Amniotic stem cell (primary cell): ENCODE data around the gene SEMA3C.

Source experiments
- DNase-seq: peaks from one replicate; lab custom pipeline; 2025; lab: John Stamatoyannopoulos, UW

SEMA3C gene

DNA sequence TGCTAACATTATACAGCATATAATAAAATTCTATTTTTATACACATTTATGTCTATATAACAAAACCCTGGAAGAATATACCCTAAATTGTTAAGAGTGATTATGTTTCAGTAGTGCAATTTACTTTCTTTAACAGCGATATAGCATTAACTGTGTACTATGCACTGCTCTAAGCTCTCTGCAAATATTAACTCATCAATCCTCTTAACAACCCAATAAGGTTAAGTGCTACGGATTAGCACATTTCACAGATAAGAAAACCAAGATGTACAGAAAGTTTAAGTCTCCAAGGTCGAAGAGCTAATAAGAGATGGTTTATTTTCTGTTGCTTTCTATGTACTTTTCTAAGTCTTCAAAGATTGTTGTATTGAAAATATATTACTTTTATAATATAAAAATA is 95.8 kb downstream of the SEMA3C start:
- DNase-seq = no peak

DNA sequence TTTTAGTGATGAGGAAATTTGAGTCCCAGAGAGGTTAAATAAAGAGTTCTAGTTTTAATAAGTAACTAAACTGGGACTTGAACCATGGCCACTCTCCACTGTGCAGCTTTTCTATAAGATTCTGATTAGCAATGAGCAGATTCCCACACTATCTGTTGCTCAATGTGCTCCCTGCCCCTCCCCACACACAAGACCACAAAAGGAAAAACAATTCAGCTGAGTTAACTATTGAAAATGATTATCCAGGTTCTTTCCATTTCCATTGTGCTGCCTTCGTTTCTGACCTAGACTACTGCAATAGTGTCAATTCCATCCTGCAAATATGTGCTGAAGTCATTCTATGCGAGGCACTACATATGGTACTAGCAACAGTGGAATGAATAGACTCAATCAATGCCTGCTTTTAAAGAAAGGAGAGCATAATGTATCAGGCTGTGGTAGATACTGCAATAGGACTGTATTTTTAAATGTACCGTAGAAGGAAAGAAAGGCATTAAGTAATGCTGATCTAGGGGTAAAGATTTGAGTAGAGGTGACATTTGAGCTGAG is 97.0 kb downstream of the SEMA3C start:
- DNase-seq = no peak

DNA sequence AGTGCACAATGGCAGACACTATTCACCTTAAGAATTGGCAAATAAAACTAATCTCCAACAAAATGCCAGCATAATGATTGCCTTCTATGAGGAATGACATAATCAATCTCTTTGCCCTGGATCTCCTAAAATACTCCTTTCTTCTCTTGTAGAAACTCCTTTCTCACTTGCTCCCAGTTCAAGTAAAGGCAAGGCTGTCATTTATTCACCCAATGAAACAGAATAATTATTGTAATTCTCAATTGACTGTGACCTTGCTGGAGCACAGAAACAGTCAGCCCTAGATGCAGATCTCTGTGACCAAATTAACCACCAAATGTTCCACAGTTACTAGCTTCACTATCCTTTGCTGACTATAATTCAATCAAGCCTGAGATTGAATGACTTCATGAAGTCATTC is 99.3 kb downstream of the SEMA3C start:
- no peak for DNase-seq

DNA sequence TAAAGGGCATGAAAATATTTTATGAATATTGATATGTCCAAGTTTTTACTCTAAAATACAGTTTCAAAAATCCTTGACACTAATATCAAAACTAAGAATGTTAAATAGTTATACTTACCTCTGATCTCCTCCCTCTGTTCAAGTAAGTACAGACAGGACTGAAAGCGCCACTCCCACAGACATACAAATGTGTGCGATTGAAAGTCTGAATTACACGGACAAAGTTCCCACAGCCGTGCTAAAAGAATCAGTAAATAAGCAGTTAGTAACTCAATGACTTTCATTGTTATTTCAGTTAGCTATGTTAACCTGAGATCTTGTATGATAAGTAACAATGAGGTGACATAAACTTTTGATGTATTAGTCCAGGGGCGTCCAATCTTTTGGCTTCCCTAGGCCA is 100.7 kb downstream of the SEMA3C start:
- DNase-seq = no peak

DNA sequence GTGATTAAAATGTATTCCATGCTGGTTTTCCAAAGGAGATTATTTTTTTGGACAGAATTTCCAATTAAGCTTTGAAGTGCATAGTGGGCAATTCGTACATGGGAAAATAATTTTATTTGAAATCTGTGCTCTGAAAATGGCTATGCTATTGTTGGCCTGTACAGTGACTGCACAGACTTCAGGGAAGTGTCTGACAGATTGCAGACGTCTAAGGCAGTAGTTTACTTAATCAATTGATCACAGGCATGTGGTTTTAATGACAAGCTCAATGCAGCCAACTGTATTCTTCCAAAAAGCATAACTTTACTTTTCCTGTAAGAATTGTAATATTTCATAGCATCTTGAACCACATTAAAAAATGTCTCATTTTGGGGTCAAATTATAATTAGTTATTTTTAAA is 102.0 kb downstream of the SEMA3C start:
- no peak for DNase-seq

DNA sequence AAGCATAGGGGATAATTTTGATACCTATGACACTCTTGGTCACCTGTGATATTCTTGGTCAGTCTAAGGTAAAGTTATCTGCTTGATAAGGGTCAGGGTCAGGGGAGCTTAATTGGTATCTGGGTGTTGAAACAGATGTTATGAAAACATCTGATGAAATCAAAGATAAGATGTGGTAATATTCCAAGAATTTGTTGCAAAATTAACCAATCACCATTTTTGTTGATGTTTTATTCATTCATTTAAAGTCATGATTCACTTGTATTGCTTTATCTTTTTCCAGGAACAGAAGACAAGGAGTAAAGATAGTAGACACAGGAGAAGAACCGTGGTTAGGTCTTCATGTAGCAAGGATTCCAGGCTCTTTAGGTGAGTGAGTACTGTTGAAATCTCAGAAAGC is 103.1 kb downstream of the SEMA3C start:
- DNase-seq = no peak

DNA sequence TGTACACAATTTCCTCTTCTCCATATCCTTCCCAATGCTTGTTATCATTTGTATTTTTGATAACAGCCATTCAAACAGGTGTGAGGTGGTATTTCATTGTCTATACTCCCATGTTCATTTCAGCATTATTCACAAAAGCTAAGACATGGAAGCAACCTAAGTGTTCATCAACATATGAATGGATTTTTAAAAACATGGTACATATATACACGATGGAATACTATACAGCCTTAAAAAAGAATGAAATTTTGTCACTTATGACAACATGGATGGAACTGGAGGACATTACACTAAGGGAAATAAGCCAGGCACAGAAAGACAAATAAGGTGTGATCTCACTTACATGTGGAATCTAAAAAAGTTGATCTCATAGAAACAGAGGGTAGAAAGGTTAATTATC is 109.3 kb downstream of the SEMA3C start:
- no peak for DNase-seq

DNA sequence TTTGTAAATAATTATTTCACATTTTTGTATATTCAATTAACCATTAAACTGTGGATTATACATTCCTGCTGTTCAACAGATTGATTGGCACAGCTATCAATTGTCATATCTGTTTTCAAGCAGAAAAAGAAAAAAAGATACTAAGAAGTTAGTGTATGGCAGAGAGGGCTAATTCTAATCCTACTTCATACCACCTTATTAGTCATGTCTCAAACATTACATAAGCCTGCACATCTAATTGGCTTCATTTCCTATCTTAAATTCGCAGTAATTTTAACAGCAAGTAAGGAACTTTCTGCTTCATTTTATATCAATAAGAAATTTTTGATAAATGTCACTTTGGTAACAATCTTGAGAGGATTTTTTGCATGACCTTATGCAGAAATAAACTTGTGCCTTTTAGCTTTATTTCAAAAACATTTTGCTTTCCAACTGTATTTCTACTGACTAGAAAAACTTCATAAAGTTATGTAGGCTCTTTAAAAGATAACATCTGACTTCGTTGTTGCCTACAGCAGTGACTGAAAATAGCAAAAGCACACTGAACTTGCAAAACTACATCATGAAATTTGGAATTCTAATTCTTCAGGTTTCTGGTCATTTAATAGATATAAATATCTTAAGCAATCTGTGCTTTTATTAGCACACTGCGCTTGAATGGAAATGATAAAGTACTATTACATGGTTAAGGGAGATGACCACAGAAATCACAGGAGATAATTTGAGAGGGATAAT is 111.5 kb downstream of the SEMA3C start:
- no peak for DNase-seq

DNA sequence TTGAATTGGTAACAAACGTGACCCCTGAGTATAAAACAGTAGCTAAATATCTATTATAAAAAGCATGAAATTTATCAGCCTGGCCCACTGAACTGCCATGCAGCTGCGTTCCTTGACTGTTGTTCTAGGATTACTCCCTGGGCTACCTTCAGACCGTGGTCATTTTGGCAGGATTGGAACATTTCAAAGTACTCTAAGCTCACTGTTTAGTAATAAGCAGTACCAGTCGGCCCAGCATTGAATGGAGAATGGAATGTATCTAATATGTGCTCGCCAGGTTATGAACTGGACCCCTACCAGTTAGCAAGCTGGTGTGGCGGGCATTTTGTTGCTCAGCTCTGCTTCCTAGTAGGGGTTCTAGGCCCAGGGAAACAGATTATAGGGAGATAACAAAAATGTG is 112.2 kb downstream of the SEMA3C start:
- no peak for DNase-seq

DNA sequence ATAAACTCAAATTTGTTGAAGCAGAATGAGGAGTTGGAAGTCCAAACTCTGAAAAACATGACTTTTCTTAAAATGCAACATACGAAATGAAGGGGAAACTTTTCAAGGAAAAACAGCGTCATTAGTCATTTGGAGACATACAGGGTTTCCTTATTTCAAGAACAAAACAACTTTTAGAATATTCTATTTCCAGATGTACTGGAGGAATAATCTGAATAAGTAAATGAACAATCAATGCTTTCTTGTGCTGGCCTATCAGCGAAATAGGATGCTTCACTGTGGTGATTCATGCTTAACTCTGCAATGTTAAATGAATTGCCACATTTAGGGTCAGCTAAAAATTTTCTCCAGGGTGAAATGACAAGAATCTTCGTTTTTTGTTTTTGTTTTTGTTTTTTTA is 114.3 kb downstream of the SEMA3C start:
- no peak for DNase-seq

DNA sequence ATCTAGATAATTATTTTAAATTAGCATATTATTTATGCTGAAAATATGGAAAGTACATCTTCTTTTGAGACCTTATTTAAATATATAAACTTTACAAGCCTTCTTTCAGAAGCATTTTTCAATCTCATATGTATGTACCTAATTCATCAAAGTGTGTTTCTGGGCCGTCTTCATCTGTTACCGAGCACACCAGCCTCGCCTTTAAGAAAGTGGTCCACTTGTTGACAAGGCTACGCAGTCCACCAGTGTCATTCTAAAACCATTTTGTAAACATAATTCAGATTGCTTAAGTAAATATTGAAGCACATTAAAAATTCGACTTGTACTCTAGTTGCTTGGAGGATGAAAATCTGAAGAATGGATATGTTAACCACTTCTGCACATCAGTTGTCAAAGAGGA is 116.3 kb downstream of the SEMA3C start:
- no peak for DNase-seq

DNA sequence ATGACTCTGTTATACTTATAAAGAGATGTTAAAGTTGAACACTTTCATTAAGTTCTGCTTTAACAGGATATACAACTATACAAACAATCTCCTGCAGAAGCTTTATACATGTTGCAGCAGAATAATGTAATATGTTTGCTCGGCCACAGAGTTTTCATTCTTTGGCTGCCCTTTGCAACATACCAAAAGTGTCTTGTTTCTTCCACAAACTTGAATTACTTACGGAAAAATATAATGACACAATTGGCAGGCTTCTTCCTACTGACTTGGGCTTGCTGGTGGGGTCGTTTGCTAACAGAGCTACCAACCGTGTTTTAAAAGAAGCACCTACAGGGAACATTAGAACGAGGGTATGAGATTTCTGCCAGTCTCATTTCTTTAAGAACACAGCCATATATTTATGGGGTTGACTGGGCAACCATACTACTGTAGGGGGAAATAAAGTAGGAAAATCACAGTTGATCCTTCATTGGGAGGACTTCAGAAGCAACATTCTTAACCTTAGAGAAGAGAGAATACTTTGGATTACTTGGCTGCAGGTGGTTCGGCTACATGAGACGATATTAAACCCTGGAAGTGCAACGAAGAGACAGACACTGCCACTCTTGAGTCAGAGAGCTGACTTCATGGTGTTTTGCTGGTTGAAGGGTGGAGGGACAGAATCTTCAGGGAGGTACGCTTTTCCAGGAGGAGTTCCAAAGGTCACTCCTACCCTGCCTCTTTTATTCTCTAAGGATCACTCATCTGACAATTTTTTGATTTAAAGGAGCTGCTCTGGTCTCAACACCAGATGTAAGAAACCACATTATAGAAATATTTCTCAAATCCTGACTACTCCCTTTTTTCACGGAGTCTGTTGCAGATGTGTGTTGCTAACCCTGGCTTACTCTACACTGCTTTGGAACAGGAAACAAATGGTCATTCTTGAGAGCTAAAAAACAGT is 123.9 kb downstream of the SEMA3C start:
- DNase-seq = no peak

DNA sequence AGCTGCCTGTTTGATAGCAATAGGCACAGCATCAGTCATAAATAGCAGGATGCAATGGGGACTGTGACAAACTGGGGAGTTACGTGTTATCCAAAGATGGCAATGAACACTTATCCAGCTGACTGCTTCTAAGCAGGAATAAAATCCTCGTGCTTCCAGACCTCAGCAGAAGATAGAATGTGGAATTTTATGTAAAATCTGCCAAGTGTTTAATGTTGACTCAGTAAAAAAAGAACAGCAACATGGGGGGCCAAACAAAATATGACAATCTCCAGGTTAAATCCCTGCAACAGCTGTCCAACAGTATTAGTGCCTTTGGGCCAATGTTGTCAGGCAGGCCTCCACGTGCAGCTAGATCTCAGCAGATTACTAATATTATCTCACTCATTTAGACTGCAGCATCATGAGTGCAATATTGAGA is 127.3 kb downstream of the SEMA3C start:
- DNase-seq = no peak

DNA sequence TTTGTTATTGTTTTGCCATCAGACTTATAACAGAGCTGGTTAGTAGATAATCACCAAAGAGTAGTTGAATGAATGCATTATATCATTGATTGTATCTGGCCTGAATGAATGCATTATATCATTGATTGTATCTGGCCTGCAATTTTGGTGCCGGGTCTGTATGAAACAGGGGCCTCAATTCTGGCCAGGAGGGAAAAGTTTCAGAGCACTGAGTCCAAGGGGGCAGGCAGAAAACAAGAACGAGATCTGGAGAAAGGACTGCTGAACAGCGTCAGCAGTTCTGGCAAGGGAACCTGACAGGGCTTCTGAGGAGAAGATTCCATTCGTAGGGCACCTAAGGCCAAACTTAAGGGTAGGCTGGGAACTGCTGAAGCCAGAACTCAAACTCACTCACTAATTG is 128.0 kb downstream of the SEMA3C start:
- DNase-seq = no peak

DNA sequence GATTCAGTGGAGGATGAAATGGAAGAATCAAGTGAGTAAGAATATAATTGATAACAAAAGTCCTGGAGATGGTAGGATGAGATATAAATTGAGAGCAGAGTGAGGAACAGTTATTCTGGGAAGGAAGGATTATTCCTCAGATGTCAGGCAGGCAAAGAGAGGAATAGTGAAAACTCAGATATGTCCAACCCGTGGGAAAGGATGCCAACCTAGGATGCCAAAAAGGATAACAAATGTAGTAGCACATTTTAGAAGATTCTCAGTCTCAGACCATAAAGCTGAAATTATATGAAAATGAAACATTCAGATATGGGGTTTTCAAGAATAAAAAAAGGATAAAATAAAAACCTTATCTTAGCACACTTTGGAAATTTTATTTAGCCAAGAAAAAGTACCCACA is 131.1 kb downstream of the SEMA3C start:
- no peak for DNase-seq

DNA sequence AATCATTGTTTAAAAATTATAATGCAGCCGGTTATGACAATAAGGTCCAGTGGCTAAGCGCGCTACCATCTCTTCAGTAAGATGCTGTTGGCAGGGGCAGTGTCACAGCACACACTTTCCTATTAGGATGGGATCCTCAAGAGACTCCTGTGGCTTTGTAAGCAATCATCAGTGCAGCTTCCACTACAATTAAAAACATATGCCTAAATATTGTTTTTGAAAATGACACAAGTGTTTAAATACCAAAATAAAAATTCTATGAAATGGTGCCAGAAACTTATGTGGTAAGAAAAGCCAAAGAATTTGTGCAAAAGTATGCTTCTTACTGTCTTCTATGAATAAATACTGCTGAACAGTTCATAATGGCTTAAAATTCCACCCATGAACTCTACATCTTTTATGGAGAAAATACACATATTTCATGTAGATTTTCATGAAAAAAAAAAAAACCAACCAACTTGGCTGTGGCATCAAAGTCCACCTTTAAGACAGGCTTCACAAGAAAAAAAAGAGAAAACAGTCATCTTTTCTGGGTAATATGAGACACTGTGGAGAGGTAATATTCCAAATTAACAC is 132.8 kb downstream of the SEMA3C start:
- DNase-seq = peak; percentile 14

DNA sequence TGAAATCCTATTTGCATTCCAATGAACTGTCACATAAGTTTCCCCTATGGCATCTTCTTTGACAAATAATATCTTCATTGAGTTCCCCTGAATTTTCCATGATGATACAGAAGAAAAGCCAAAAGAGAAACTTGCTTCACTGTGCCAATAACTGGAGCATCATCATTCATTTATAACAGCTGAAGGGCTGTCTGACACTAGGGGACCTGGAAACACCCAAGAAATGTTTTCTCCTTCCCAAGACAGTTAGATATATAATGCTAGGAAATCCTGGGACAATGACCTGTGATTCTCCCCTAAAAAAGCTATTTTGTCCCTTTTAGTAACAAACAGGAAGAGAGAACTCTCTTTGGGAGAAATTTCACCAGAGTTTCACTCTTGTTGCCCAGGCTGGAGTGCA is 133.6 kb downstream of the SEMA3C start:
- DNase-seq = no peak

DNA sequence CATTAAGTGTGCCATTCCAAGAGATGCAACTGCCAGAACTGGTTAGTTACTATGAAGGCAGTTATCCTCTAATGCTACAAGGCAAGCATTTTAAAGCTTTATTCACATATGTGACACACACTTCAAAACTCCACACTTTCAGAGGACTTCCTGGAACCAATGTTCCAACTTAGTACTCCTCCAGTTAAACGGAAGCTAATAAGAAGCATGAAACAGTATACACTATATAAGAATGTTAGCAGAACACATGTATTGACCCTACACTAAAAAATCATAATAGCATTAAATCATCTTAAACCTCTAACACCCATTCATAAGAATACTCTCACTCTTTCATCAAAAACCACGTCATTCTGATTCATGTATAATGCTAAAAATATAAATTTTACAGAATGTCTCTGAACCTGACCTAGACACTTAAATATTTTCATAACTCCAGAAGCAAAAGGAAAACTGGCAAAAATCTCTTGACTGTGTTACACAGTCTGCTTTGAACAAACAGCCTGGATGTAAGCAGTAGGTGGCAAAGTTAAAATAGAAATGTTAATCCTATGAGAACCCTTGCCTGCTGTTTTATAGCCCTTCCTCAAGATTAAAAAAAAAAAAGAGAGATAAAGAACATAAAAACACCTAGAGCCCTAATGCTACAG is 135.0 kb downstream of the SEMA3C start:
- DNase-seq = no peak

DNA sequence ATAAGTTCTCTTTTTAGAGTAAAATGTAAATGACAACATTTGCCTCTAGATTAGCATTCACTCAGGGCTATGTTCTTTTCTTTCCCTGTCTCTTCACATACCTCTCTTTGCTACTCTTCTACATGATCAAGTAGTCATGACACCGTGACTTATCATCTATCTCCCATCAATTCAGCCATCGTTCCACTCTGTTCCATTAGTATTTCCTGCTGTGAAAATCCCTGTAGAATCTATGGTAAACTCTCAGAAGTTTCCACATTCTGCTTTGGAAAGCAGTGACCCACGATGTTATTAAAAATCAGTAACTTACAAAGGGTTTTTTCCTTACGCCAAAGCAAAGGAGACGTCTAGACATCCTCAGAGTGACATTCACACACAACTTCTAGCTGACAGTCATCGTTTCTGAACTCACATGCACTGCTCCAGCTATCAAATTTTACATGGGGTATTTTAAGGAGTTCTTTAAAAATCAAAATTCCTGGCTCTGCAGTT is 135.6 kb downstream of the SEMA3C start:
- DNase-seq = no peak

DNA sequence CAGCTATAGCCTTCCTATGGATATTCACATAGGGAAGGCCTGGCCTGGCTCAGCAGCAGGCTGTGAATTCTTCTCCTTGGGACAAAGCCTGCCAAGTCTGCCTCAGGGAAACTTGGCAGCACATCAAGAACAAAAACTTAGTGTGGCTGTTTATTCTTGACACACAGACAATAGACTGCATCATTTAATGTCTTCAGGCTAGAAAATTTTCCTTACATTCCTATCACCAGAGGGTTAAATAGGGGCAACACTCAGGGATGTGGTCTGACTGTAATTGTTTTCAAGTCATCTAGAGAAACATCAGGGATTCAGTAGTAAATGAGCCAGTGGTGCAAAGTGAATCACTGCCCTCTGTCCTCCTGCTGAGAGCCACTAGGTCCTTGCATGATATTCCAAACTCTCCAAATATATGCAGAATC is 137.3 kb downstream of the SEMA3C start:
- DNase-seq = no peak

DNA sequence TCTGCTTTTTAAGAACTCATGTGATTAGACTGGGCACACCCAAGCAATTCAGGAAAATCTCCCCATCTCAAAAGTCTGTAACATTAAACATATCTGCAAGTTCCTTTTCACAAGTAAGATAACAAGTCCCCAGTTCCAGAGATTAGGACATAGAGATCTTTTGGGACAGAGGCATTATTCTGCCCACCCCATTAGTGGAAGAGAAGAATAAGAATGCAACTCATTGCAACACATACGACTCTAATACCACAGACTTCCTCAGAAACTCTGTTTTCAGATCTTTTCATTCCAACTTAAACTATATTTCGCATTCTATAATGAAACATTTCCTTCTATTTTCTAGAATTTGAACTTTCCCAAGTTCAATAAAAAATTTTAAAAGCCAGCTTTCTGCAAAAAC is 137.7 kb downstream of the SEMA3C start:
- no peak for DNase-seq

DNA sequence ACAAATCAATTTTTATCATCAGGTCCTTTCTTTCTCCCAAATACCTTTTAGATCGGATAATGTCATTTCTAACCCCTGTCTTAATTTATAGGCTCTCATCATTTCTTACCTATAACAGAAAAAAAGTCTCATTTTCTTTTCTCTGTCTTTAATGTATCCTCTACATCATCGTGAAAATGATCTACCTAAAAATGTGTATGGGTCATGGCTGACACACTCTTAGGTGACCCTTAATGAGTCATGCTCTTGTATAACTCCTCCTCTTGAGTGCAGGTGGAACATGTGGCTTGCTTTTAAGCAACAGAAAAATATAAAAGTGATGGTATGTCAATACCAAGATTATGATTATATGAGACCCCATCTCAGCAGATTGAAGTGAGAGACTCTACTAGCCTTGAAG is 139.4 kb downstream of the SEMA3C start:
- DNase-seq = no peak
